Tibial nerve (tissue), 4 donors: ENCODE results near the gene NCOA3.

ENCODE experiments used
- EP300 ChIP-seq, 2 donors: sonication (generic); formaldehyde crosslinking; IDR thresholded peaks; one replicate each; pipeline ENCODE4 v1.6.1; 2017; ENCODE audit warnings: antibody characterized with exemption in 2 of 2, mild to moderate bottlenecking in 1 of 2
- POLR2A ChIP-seq, 2 donors: fragments of 450-650 bp; IDR thresholded peaks; one replicate each; pipeline ENCODE4 v1.6.1; 2017; ENCODE audit warnings: antibody characterized with exemption in 2 of 2, mild to moderate bottlenecking in 2 of 2, moderate library complexity in 2 of 2
- TF ChIP-seq, protein P1 (sequence below), 5 experiments: fragments of 200-600 bp in 3 of 5; fragments of 450-650 bp in 2 of 5; sonication (generic) in 3 of 5; IDR thresholded peaks; one replicate each; pipeline ENCODE4 v1.5.1; 2016 to 2019; ENCODE audit warnings: antibody characterized with exemption in 5 of 5, mild to moderate bottlenecking in 3 of 5, moderate library complexity in 2 of 5

- TF ChIP-seq, protein P1, sequence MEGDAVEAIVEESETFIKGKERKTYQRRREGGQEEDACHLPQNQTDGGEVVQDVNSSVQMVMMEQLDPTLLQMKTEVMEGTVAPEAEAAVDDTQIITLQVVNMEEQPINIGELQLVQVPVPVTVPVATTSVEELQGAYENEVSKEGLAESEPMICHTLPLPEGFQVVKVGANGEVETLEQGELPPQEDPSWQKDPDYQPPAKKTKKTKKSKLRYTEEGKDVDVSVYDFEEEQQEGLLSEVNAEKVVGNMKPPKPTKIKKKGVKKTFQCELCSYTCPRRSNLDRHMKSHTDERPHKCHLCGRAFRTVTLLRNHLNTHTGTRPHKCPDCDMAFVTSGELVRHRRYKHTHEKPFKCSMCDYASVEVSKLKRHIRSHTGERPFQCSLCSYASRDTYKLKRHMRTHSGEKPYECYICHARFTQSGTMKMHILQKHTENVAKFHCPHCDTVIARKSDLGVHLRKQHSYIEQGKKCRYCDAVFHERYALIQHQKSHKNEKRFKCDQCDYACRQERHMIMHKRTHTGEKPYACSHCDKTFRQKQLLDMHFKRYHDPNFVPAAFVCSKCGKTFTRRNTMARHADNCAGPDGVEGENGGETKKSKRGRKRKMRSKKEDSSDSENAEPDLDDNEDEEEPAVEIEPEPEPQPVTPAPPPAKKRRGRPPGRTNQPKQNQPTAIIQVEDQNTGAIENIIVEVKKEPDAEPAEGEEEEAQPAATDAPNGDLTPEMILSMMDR (IDR thresholded peaks at IDR 0.05) = no peak
- no peak for TF ChIP-seq POLR2A (IDR thresholded peaks at IDR 0.05)
- TF ChIP-seq EP300 (IDR thresholded peaks at IDR 0.05) = no peak
These were observed 51.3 kb downstream of the NCOA3 start for GRCh38 chr20:47552996-47553395.
